Chondrocyte (in vitro differentiated cells): ENCODE results near the gene NBEAL1. TPM values are rescaled to one million over a fixed set of nuclear protein-coding genes. Genes with fewer than 3 reads are reported as not detected.
"Not testable (repeated sequence)": the region's sequence is repeated elsewhere in the genome, so short reads cannot be mapped to it uniquely, and the experiment has no call there.

Experiments used
- DNase-seq: peaks from one replicate; pipeline ENCODE4 v3.0.0; 2021; ENCODE audit warnings: mixed read lengths, low spot score
- H3K27ac Mint-ChIP-seq: one replicate; pipeline ENCODE4 v1.8.0; 2021; ENCODE audit warnings: mild to moderate bottlenecking, moderate library complexity, mixed read lengths; ENCODE audit not compliant: unreplicated experiment
- H3K27me3 Mint-ChIP-seq: 2 replicates; pipeline ENCODE4 v1.8.0; 2021; ENCODE audit warnings: low read depth, mixed read lengths
- H3K36me3 Mint-ChIP-seq: 2 replicates; pipeline ENCODE4 v1.8.0; 2021; ENCODE audit warnings: low read depth, mixed read lengths
- H3K4me1 Mint-ChIP-seq: 2 replicates; pipeline ENCODE4 v1.8.0; 2021; ENCODE audit warnings: low read depth, mild to moderate bottlenecking, mixed read lengths
- H3K4me3 Mint-ChIP-seq: one replicate; pipeline ENCODE4 v1.8.0; 2021; ENCODE audit warnings: mild to moderate bottlenecking, moderate library complexity, mixed read lengths; ENCODE audit not compliant: unreplicated experiment
- H3K9me3 Mint-ChIP-seq: 2 replicates; pipeline ENCODE4 v1.8.0; 2021; ENCODE audit warnings: low read depth, mixed read lengths
- total RNA-seq: library from RNA; stranded (reverse); gene quantifications from 3 replicates; pipeline ENCODE4 v1.2.1, GENCODE V29; 2021
- TF ChIP-seq, protein P1 (sequence below): fragments of 200-600 bp; sonication (generic); IDR thresholded peaks from 2 replicates; pipeline ENCODE4 v1.5.0; 2021; ENCODE audit warnings: antibody characterized with exemption, mild to moderate bottlenecking, moderate library complexity

The NBEAL1 gene
- total RNA-seq, 1 donor from 2014 or later, result 38.7 TPM

- Mint-ChIP-seq H3K4me1 (peaks cover 9% of the 10 kb centered on the region), H3K27me3 (no peaks in the 10 kb centered on the region), H3K4me3 (no peak overlapping the region), H3K9me3 (no peaks in the 10 kb centered on the region), H3K36me3 (no peaks in the 10 kb centered on the region), H3K27ac (no peak overlapping the region)
- no peak for DNase-seq
- TF ChIP-seq, protein P1, sequence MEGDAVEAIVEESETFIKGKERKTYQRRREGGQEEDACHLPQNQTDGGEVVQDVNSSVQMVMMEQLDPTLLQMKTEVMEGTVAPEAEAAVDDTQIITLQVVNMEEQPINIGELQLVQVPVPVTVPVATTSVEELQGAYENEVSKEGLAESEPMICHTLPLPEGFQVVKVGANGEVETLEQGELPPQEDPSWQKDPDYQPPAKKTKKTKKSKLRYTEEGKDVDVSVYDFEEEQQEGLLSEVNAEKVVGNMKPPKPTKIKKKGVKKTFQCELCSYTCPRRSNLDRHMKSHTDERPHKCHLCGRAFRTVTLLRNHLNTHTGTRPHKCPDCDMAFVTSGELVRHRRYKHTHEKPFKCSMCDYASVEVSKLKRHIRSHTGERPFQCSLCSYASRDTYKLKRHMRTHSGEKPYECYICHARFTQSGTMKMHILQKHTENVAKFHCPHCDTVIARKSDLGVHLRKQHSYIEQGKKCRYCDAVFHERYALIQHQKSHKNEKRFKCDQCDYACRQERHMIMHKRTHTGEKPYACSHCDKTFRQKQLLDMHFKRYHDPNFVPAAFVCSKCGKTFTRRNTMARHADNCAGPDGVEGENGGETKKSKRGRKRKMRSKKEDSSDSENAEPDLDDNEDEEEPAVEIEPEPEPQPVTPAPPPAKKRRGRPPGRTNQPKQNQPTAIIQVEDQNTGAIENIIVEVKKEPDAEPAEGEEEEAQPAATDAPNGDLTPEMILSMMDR, result no peak
Observed at GRCh38 chr2:202989749-202990148, 24.9 kb upstream of the NBEAL1 start.

DNA sequence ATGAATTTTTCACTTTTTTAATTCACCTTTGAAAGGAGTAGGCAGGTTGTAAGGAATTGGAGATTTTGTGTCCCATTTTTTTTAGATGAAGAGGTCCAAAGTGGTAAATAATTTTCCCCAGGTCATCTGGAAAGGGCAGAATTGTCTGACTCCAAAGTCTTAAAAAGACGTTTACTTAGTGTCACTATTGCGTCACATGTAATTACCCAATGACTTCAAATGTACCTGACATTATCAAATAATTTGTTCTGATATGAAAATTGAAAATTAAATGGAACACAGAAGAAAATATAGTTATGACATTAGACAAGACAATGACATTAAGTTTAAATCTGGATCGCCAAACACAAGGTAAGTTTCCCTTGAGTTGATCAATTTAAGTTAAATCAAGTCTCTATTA, 24.2 kb upstream of the NBEAL1 start:
- Mint-ChIP-seq H3K9me3 (no peaks in the 10 kb centered on the region), H3K36me3 (no peaks in the 10 kb centered on the region)

GRCh38 chr2:202997113-202997512, 17.6 kb upstream of the NBEAL1 start:
- H3K27me3 Mint-ChIP-seq, H3K27ac Mint-ChIP-seq, H3K9me3 Mint-ChIP-seq, H3K4me3 Mint-ChIP-seq, H3K36me3 Mint-ChIP-seq, H3K4me1 Mint-ChIP-seq, DNase-seq: not testable (repeated sequence)

More for the DNA sequence above, 24.2 kb upstream of the NBEAL1 start:
- H3K27me3 Mint-ChIP-seq, result no peaks in the 10 kb centered on the region
- no peak overlapping the region for H3K4me3 Mint-ChIP-seq
- DNase-seq, result no peak
- no peak overlapping the region for H3K27ac Mint-ChIP-seq
- TF ChIP-seq, protein P1, result no peak
- H3K4me1 Mint-ChIP-seq, result peaks cover 9% of the 10 kb centered on the region

DNA sequence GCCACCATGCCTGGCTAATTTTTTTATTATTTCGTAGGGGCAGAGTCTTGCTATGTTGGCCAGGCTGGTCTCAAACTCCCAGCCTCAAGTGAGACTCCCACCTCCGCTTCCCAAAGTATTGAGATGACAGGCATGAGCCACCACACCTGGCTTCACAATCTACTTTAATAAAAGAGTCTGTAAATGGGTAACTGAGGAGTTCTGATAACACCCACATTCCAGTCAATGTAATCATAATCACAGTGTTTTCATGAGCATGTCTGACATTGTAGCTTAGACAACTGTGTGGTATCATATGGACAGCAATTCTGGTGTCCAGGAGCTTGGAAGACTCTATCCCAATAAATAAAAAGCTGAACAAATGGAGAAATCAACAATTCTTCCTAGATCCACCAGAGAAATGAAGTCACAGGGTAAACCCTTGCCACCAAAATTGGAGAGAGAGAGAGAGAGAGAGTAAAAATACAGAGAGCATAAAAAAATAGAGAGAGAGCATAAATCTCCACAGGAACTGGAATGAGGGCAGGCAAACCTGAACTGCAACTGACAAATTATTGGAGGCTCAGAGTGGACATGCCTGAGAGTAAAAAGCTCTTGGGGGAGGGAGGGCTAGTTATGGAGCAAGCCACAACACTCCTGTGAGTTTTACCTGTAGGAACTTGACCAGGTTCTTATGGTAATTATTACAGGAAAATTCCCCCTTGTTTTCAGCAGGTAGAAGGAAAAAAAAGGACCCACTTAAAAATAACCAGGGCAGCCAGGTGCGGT, 12.4 kb upstream of the NBEAL1 start:
- H3K4me3 Mint-ChIP-seq, result no peak overlapping the region
- no peaks in the 10 kb centered on the region for H3K9me3 Mint-ChIP-seq
- H3K36me3 Mint-ChIP-seq, result no peaks in the 10 kb centered on the region
- DNase-seq, result no peak
- H3K27ac Mint-ChIP-seq, result no peak overlapping the region
- no peaks in the 10 kb centered on the region for H3K27me3 Mint-ChIP-seq
- TF ChIP-seq, protein P1, result no peak
- H3K4me1 Mint-ChIP-seq, result peaks cover 4% of the 10 kb centered on the region

- Mint-ChIP-seq H3K4me3 (no peak overlapping the region), H3K4me1 (peaks cover 4% of the 10 kb centered on the region), H3K27ac (no peak overlapping the region), H3K27me3 (no peaks in the 10 kb centered on the region), H3K36me3 (no peaks in the 10 kb centered on the region), H3K9me3 (no peaks in the 10 kb centered on the region)
- DNase-seq, result no peak
- TF ChIP-seq, protein P1, result no peak
Observed at GRCh38 chr2:203003716-203004115, 11.0 kb upstream of the NBEAL1 start.

DNA sequence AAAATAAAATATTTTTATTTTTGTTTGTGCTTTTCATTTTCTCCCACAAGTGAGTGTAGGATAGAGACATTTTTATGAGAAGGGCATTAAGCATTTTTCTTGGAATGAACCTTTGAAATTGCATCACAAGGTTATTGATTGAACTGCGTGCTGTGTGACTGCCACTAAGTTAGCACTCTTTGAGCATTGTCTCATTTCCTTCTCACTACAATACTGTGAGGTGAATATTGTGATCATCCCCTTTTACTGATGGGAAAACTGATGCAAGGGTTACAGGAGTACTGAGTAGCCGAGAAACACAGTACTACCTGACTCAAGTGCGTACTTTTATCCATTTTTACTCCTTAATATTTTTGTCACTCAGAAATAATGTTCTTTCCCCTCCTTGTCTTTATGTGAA, 2.0 kb downstream of the NBEAL1 start:
- Mint-ChIP-seq H3K4me1 (peaks cover 50% of the 10 kb centered on the region), H3K27ac (peak overlapping the region; percentile 63), H3K9me3 (no peaks in the 10 kb centered on the region), H3K4me3 (peak overlapping the region; percentile 71), H3K27me3 (no peaks in the 10 kb centered on the region), H3K36me3 (peaks cover 2% of the 10 kb centered on the region)
- TF ChIP-seq, protein P1, result no peak
- no peak for DNase-seq
